ENCODE results near the gene GALK2.

DNA sequence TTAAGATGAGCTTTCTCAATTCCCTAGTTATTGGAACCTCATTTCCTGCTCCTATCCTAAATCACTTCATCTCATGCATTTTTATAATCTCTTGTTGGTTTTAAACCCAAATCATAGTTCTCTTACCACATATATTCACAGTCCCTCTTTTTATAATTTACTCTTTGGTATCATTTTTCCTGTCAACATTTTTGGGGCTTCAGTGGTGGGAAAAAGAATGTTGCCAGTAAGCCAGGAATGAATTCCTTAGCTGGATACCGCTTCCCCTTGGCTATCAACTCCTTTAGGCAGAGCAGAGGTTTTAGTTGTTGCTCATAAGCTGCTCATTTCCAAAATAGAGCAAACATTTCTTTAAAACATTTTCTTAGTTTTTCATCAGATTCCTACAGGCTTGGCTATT is 112.3 kb downstream of the GALK2 start:
- TF ChIP-seq, protein P1, sequence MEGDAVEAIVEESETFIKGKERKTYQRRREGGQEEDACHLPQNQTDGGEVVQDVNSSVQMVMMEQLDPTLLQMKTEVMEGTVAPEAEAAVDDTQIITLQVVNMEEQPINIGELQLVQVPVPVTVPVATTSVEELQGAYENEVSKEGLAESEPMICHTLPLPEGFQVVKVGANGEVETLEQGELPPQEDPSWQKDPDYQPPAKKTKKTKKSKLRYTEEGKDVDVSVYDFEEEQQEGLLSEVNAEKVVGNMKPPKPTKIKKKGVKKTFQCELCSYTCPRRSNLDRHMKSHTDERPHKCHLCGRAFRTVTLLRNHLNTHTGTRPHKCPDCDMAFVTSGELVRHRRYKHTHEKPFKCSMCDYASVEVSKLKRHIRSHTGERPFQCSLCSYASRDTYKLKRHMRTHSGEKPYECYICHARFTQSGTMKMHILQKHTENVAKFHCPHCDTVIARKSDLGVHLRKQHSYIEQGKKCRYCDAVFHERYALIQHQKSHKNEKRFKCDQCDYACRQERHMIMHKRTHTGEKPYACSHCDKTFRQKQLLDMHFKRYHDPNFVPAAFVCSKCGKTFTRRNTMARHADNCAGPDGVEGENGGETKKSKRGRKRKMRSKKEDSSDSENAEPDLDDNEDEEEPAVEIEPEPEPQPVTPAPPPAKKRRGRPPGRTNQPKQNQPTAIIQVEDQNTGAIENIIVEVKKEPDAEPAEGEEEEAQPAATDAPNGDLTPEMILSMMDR (conservative IDR thresholded peaks at IDR 0.05; ENCODE audit: low read depth, low read length), result no peak
- TF ChIP-seq RAD21 (IDR thresholded peaks at IDR 0.05; ENCODE audit: low read length) (no peak), POLR2A (IDR thresholded peaks at IDR 0.05; ENCODE audit: low read depth, low read length) (no peak), RFX5 (IDR thresholded peaks at IDR 0.05; ENCODE audit: low read depth, low read length) (no peak), CHD1 (IDR thresholded peaks at IDR 0.05; ENCODE audit: low read depth, low read length) (no peak), MAFK (IDR thresholded peaks at IDR 0.05; ENCODE audit: low read depth, low read length) (no peak), NFE2L2 (IDR thresholded peaks at IDR 0.05; ENCODE audit: low read depth, low read length) (no peak), FOS (IDR thresholded peaks at IDR 0.05; ENCODE audit: low read depth, low read length) (no peak), SMC3 (IDR thresholded peaks at IDR 0.05; ENCODE audit: low read depth, low read length) (no peak), RCOR1 (IDR thresholded peaks at IDR 0.05; ENCODE audit: insufficient replicate concordance, low read length) (no peak), CEBPB (IDR thresholded peaks at IDR 0.05; ENCODE audit: low read depth, low read length) (no peak), MXI1 (IDR thresholded peaks at IDR 0.05; ENCODE audit: borderline replicate concordance, low read depth, low read length) (no peak)
- TF ChIP-seq, protein P2, sequence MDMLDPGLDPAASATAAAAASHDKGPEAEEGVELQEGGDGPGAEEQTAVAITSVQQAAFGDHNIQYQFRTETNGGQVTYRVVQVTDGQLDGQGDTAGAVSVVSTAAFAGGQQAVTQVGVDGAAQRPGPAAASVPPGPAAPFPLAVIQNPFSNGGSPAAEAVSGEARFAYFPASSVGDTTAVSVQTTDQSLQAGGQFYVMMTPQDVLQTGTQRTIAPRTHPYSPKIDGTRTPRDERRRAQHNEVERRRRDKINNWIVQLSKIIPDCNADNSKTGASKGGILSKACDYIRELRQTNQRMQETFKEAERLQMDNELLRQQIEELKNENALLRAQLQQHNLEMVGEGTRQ (IDR thresholded peaks at IDR 0.05; ENCODE audit: low read depth, low read length), result no peak
